ENCODE results near the gene CRADD. TPM values are rescaled to one million over a fixed set of nuclear protein-coding genes. Genes with fewer than 3 reads are reported as not detected.

CRADD gene
- total RNA-seq, 2 donors from 2014 or later, result 56.1 to 94.8 TPM

DNA sequence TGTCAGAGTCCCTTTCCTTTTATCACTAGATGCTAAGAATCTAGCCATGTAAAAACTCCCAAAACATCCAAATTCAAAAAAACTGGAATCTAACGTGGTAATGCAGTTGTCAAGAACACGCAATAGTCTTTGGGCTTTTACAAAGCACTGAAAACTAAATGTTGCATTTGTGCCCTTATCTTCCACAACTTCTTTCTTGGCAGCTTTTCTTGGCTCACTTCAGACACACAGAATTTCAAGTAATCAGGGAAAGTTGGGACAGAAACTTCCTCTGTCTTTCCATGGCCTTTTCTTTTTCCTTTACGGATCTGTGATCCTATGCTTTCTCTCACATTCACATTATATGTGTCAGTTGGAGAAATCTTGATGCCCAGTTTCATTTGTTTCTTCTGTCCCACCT is 136.0 kb downstream of the CRADD start:
- DNase-seq (ENCODE audit: low spot score), result no peak
- Histone ChIP-seq H3K4me3 (no peak overlapping the region), H3K27ac (peak overlapping the region; percentile 83 to 90), H3K9me3 (no peaks in the 10 kb centered on the region), H3K4me1 (peaks cover 0 to 60% of the 10 kb centered on the region in 2 donors), H3K27me3 (no peaks in the 10 kb centered on the region), H3K36me3 (no peaks in the 10 kb centered on the region)
- TF ChIP-seq CTCF (IDR thresholded peaks at IDR 0.05), result no peak

DNA sequence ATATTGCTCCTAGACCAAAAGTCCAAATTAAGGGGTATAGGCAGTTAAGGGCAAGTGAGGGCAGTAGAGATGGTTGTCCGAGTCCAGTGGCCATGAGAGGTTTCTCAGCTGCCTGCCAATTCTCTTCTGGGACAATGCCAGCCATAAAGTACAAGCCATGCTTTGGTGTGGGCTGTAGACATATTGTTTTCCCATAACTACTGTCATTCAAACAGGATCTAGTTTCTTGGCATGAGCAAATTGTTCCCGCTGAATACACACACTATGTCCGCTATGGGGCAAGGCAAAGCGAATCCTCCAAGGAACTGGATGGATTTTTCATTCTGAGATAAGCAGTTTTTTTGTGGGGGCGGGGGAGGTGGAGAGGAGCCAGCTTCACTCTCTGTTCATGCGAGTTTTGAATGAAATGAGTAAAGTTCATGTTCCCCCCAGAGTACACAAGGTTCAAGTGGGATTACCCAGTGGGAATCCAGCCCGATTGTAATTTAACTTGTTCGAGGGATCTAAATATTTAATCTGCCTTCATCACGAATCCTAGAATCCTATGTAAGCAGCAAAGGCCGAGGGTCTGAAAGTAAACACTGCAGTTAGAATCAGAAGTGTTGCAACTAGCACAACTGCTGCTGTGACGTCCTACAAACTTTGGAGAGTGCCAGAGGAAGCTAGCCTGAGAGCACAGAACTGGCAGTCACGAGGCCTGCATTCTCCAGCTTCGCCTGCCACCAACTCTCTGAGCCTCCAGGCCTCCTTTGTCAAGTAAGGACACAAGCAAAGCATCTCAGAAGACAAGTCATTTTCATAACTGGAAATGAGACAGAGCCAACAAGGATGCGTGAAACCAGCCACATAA is 137.0 kb downstream of the CRADD start:
- Histone ChIP-seq H3K36me3 (no peaks in the 10 kb centered on the region), H3K27ac (peak overlapping the region; percentile 83 to 90), H3K4me3 (peak overlapping the region in 1 of 2 donors; percentile 17), H3K4me1 (peaks cover 0 to 70% of the 10 kb centered on the region in 2 donors), H3K9me3 (no peaks in the 10 kb centered on the region), H3K27me3 (no peaks in the 10 kb centered on the region)
- DNase-seq (ENCODE audit: low spot score), result peak; percentile 94
- peak in 1 of 2 donors; percentile 16 for TF ChIP-seq CTCF (IDR thresholded peaks at IDR 0.05)

GRCh38 chr12:93818488-93819049 is 141.4 kb downstream of the CRADD start:
- Histone ChIP-seq H3K9me3 (no peaks in the 10 kb centered on the region), H3K27ac (peak overlapping the region; percentile 71 to 76), H3K36me3 (no peaks in the 10 kb centered on the region), H3K27me3 (no peaks in the 10 kb centered on the region), H3K4me1 (peaks cover 0 to 56% of the 10 kb centered on the region in 2 donors), H3K4me3 (no peak overlapping the region)
- no peak for TF ChIP-seq CTCF (IDR thresholded peaks at IDR 0.05)
- DNase-seq (ENCODE audit: low spot score), result no peak

- H3K4me1 ChIP-seq, result peaks cover 0 to 56% of the 10 kb centered on the region in 2 donors
- no peak overlapping the region for H3K4me3 ChIP-seq
- no peaks in the 10 kb centered on the region for H3K9me3 ChIP-seq
- no peaks in the 10 kb centered on the region for H3K36me3 ChIP-seq
- no peaks in the 10 kb centered on the region for H3K27me3 ChIP-seq
- TF ChIP-seq CTCF (IDR thresholded peaks at IDR 0.05), result no peak
- DNase-seq (ENCODE audit: low spot score), result peak; percentile 90
- peak overlapping the region; percentile 71 to 76 for H3K27ac ChIP-seq
These were observed 141.9 kb downstream of the CRADD start for GRCh38 chr12:93819050-93819491.

DNA sequence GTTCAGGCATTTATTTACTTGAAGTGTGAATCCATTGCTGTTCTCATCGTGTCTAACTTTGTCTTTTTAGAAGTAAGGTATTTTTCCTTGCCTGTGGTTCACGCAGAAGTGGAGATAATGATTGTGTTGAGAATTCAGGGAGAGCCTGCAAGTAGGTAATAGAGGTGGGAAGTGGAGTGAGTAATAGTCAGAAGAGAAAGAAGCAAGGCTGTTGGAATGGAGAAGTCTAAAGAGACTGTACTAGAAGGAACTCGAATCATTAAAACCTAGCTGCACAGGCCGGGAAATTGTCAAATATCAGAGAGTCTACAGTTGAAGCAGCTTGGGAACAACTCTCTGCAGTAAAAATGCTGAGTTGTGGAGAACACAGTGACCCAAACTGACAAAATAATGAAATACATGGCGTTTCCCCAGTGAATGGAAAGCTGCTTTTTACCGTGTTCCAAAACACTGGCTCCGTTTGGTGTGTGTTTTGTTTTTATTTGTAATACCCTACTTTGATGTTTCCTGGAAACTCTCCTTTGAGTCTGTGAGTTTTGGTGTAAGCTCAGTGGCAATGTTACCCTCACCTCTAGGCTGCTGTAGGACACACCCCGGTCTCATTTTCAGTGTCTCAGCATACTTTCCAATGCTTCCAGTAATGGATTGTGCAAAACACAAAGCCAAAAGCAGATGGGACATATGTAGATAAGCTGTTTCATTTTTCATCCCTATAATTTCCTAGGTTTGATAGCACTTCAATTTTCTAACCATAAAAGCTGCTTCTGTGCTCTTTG is 146.6 kb downstream of the CRADD start:
- Histone ChIP-seq H3K27ac (peak overlapping the region; percentile 40 to 72), H3K36me3 (no peaks in the 10 kb centered on the region), H3K27me3 (no peaks in the 10 kb centered on the region), H3K4me1 (peaks cover 0 to 61% of the 10 kb centered on the region in 2 donors), H3K4me3 (no peak overlapping the region), H3K9me3 (no peaks in the 10 kb centered on the region)
- no peak for DNase-seq (ENCODE audit: low spot score)
- TF ChIP-seq CTCF (IDR thresholded peaks at IDR 0.05), result no peak
